Karpas-422 (cell line): ENCODE results near the gene ARMS2. TPM values are rescaled to one million over a fixed set of nuclear protein-coding genes. Genes with fewer than 3 reads are reported as not detected.

ENCODE experiments used
- DNase-seq: peaks from one replicate; pipeline ENCODE4 v3.0.0-alpha.2; 2015
- H2AFZ ChIP-seq: fragments of 200-600 bp; sonication (generic); 2 replicates; pipeline ENCODE4 v1.6.1; 2014; ENCODE audit warnings: antibody characterized with exemption, low read length, mixed read lengths
- H3K27ac ChIP-seq: fragments of 200-600 bp; sonication (generic); 2 replicates; pipeline ENCODE4 v1.5.1; 2014; ENCODE audit warnings: mild to moderate bottlenecking, low read length, moderate library complexity
- H3K27me3 ChIP-seq: fragments of 200-600 bp; sonication (generic); 2 replicates; pipeline ENCODE4 v1.6.1; 2014; ENCODE audit warnings: low read length, mixed read lengths
- H3K36me3 ChIP-seq: fragments of 200-600 bp; sonication (generic); 2 replicates; pipeline ENCODE4 v1.6.1; 2014; ENCODE audit warnings: low read length, mixed read lengths; ENCODE audit not compliant: insufficient read depth
- H3K4me1 ChIP-seq: fragments of 200-600 bp; sonication (generic); 2 replicates; pipeline ENCODE4 v1.6.1; 2014; ENCODE audit warnings: mild to moderate bottlenecking, low read length, mixed read lengths
- H3K4me2 ChIP-seq: fragments of 200-600 bp; sonication (generic); 2 replicates; pipeline ENCODE4 v1.6.1; 2014; ENCODE audit warnings: low read length, low read depth, mild to moderate bottlenecking; ENCODE audit not compliant: poor library complexity, severe bottlenecking
- H3K4me3 ChIP-seq: fragments of 200-600 bp; sonication (generic); 2 replicates; pipeline ENCODE4 v1.5.1; 2014; ENCODE audit warnings: mild to moderate bottlenecking, antibody characterized with exemption, low read length, mixed read lengths
- H3K79me2 ChIP-seq: fragments of 200-600 bp; sonication (generic); 2 replicates; pipeline ENCODE4 v1.6.1; 2014; ENCODE audit warnings: mild to moderate bottlenecking, low read length, mixed read lengths
- H3K9ac ChIP-seq: fragments of 200-600 bp; sonication (generic); 2 replicates; pipeline ENCODE4 v1.6.0; 2014; ENCODE audit warnings: low read length
- H3K9me2 ChIP-seq: fragments of 200-600 bp; sonication (generic), shearing (Covaris generic); replicated peaks from 2 replicates; pipeline ENCODE4 v1.6.0; 2014; ENCODE audit warnings: mild to moderate bottlenecking, low read length, moderate library complexity; ENCODE audit not compliant: insufficient read depth
- H3K9me3 ChIP-seq: fragments of 300-700, 200-600 bp; sonication (generic); 2 replicates; pipeline ENCODE4 v1.6.1; 2014; ENCODE audit warnings: low read length, mixed read lengths
- H4K20me1 ChIP-seq: fragments of 200-600 bp; sonication (generic); 2 replicates; pipeline ENCODE4 v1.6.1; 2014; ENCODE audit warnings: mild to moderate bottlenecking, antibody characterized with exemption, low read length, low read depth; ENCODE audit not compliant: insufficient read depth
- total RNA-seq: library from RNA; depleted of rRNA; stranded (reverse); fragments of >200 nt; shearing (Covaris generic); gene quantifications from 2 replicates; pipeline ENCODE4 v1.2.3, GENCODE V29; 2014; ENCODE audit warnings: low replicate concordance

The ARMS2 gene
- total RNA-seq, 1 experiment from 2014 or later = not detected

DNA sequence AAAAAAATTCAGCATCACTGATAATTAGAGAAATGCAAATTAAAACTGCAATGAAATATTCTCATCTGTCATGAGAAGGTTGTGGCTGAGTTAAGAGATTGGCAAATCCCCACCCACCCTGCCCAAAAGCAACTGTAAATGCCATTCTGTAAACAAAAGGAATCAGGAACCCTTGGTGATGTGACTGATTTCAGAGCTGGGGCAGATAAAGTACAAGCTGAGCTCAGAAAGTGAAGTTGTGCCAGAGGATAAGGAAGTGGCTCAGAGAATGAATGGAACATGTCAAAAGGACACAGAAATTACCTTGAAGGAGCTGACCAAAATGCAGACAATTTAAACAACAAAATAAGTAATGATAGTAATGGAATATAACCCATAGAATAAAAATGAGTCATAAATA lies 32.7 kb upstream of the ARMS2 start:
- Histone ChIP-seq H3K27ac (no peak overlapping the region), H2AFZ (no peak overlapping the region)

DNA sequence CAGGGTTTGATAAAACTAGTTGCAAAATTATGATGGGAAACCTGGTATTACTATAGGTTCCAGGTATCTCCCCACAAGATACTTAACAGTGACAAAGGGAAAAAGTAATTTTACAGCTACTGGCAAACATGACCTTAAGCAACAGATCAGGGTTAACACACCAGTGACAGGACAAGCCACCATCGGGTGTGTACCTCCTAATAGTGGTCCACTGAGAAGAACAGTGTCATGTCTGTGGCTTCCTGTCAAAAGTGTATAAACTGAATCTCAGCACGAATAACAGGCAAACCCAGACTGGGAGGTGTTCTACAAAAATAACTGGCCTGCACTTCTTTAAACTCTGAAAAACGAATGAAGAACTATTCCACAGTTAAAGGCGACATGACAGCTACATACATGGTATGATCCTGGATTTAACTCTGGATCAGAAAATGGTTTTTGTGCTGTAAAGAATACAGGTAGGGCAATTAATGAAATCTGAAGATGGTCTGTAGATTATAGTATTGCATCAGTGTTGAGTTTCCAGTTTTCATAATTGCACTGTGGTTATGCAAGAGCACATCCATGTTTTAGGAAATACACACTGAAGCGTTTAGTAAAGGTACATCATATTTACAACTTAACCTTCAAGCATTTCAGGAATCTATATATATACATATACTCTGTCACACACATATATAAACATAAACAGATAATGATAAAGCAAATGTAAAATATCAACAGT lies 32.0 kb upstream of the ARMS2 start:
- Histone ChIP-seq H2AFZ (no peak overlapping the region), H3K36me3 (no peaks in the 10 kb centered on the region), H3K27me3 (no peaks in the 10 kb centered on the region), H3K4me2 (no peak overlapping the region), H3K4me3 (no peak overlapping the region), H3K27ac (no peak overlapping the region), H3K9me2 (no peaks in the 10 kb centered on the region), H3K9me3 (no peaks in the 10 kb centered on the region), H4K20me1 (no peaks in the 10 kb centered on the region), H3K79me2 (no peaks in the 10 kb centered on the region), H3K9ac (no peak overlapping the region), H3K4me1 (no peaks in the 10 kb centered on the region)
- DNase-seq = no peak

More for the DNA sequence above, 32.7 kb upstream of the ARMS2 start:
- Histone ChIP-seq H3K79me2 (no peaks in the 10 kb centered on the region), H3K36me3 (no peaks in the 10 kb centered on the region), H3K9me3 (no peaks in the 10 kb centered on the region), H3K4me1 (no peaks in the 10 kb centered on the region), H4K20me1 (no peaks in the 10 kb centered on the region), H3K9me2 (no peaks in the 10 kb centered on the region), H3K27me3 (no peaks in the 10 kb centered on the region), H3K4me2 (no peak overlapping the region), H3K9ac (no peak overlapping the region), H3K4me3 (no peak overlapping the region)
- no peak for DNase-seq

DNA sequence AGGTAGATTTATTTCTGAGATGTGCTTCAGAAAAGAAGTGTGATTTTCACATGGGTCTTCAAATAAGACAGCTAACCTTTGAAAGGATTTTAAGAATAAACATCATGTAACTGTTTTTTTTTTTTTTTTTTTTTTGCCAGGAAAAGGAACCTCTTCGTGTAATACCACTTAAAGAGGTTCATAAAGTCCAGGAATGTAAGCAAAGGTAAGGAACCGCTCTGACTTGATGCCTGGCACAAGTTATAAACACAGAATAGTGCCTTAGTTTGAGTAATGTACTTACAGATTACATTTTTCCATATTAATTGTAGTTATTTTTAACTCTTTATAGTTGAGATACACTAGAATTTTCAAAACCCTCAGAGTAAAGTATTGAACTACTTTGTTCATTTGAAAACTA lies 30.4 kb upstream of the ARMS2 start:
- H3K4me2 ChIP-seq = no peak overlapping the region
- H3K4me1 ChIP-seq = no peaks in the 10 kb centered on the region
- H3K36me3 ChIP-seq = no peaks in the 10 kb centered on the region
- H3K9ac ChIP-seq = no peak overlapping the region
- no peaks in the 10 kb centered on the region for H3K27me3 ChIP-seq
- H3K9me2 ChIP-seq = no peaks in the 10 kb centered on the region
- no peak overlapping the region for H2AFZ ChIP-seq
- no peaks in the 10 kb centered on the region for H4K20me1 ChIP-seq
- no peaks in the 10 kb centered on the region for H3K79me2 ChIP-seq
- no peak overlapping the region for H3K27ac ChIP-seq
- no peak for DNase-seq
- H3K4me3 ChIP-seq = no peak overlapping the region
- no peaks in the 10 kb centered on the region for H3K9me3 ChIP-seq

DNA sequence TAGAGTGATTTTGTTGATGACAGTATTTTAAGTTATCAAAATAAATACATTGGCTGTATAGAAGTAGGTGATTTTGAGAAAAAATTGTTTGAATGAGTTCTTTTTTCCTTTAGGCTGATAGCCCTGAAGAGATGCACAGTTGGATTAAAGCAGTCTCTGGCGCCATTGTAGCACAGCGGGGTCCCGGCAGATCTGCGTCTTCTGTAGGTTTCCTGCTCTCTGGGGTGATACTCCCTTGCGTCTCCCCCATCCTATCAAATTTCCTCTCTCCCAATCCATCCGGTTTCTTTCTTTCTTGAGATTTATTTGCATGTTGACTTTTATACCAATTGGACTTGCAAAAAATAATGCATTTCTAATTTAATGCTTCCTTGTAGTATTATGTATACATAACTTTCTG lies 27.6 kb upstream of the ARMS2 start:
- Histone ChIP-seq H3K27ac (no peak overlapping the region), H3K4me3 (no peak overlapping the region), H3K9ac (no peak overlapping the region), H3K9me3 (no peaks in the 10 kb centered on the region), H3K27me3 (no peaks in the 10 kb centered on the region), H3K9me2 (no peaks in the 10 kb centered on the region), H3K36me3 (no peaks in the 10 kb centered on the region), H3K79me2 (no peaks in the 10 kb centered on the region), H3K4me2 (no peak overlapping the region), H3K4me1 (no peaks in the 10 kb centered on the region), H4K20me1 (no peaks in the 10 kb centered on the region), H2AFZ (no peak overlapping the region)
- no peak for DNase-seq

- no peaks in the 10 kb centered on the region for H3K27me3 ChIP-seq
- DNase-seq = no peak
- no peak overlapping the region for H3K4me3 ChIP-seq
- H3K79me2 ChIP-seq = no peaks in the 10 kb centered on the region
- no peaks in the 10 kb centered on the region for H3K9me2 ChIP-seq
- H3K9me3 ChIP-seq = no peaks in the 10 kb centered on the region
- no peak overlapping the region for H3K27ac ChIP-seq
- no peaks in the 10 kb centered on the region for H3K4me1 ChIP-seq
- H4K20me1 ChIP-seq = no peaks in the 10 kb centered on the region
- H3K4me2 ChIP-seq = no peak overlapping the region
- H3K9ac ChIP-seq = no peak overlapping the region
- H2AFZ ChIP-seq = no peak overlapping the region
- H3K36me3 ChIP-seq = no peaks in the 10 kb centered on the region
Measured at GRCh38 chr10:122427280-122427679, 27.2 kb upstream of the ARMS2 start.

DNA sequence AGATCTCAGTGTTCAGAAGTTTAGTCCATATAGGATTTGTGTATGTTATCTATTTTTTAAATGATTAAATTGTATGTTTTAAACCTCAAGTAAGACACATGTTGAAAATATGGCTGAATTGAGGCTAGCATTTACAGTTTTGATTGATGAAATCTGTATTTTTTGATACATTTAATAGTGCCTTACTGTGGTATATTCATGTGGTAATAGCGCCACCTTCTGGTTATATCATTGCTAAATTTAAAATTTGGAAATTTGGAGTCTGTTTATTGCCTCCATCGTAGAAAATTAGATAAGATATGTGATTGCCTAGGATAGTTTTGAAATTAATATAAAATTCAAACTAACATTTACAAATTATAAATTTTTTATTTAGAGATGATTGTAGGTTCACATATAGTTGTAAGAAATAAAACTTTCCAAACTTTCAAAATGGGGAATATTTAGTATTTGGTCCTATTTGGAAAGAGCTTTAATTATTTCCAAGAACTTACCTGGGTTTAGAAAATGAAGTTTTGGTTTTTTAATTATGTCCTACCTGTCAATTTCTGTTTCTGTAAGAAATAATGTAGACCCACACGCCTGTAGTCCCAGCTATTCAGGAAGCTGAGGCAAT lies 19.1 kb upstream of the ARMS2 start:
- no peak overlapping the region for H3K27ac ChIP-seq
- no peaks in the 10 kb centered on the region for H3K4me1 ChIP-seq
- peak; percentile 84 for DNase-seq
- no peak overlapping the region for H3K4me2 ChIP-seq
- no peaks in the 10 kb centered on the region for H3K79me2 ChIP-seq
- no peaks in the 10 kb centered on the region for H3K9me2 ChIP-seq
- no peaks in the 10 kb centered on the region for H3K36me3 ChIP-seq
- H3K27me3 ChIP-seq = no peaks in the 10 kb centered on the region; the same call in 1 of the 2 replicates
- no peak overlapping the region for H2AFZ ChIP-seq
- no peaks in the 10 kb centered on the region for H4K20me1 ChIP-seq
- H3K9me3 ChIP-seq = no peaks in the 10 kb centered on the region
- no peak overlapping the region for H3K9ac ChIP-seq
- H3K4me3 ChIP-seq = no peak overlapping the region

DNA sequence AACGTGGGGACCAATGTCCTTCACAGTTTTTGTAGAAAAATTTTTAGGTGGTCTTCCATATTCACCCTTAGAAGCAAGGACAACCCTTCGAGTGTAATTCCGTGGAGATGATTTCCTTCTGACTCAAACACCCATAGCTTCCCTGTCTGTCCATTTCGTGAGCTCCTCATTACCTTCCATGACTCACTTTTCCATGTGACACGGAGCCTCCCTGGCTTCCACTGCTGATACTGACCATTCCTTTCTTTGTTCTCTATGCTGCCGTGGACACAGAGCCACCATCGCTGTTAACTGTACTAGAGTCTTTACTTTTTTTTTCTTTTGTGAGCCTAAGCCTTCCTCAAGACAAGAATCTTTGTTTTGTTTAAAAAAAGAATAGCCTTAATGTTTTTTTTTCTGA lies 12.5 kb upstream of the ARMS2 start:
- H3K9me3 ChIP-seq = no peaks in the 10 kb centered on the region
- no peaks in the 10 kb centered on the region for H3K9me2 ChIP-seq
- H3K4me3 ChIP-seq = no peak overlapping the region
- H2AFZ ChIP-seq = no peak overlapping the region
- no peaks in the 10 kb centered on the region; the same call in 1 of the 2 replicates for H3K27me3 ChIP-seq
- H3K27ac ChIP-seq = no peak overlapping the region
- H3K36me3 ChIP-seq = no peaks in the 10 kb centered on the region
- H3K9ac ChIP-seq = no peak overlapping the region
- no peaks in the 10 kb centered on the region for H4K20me1 ChIP-seq
- no peak for DNase-seq
- no peaks in the 10 kb centered on the region for H3K4me1 ChIP-seq
- no peaks in the 10 kb centered on the region for H3K79me2 ChIP-seq
- no peak overlapping the region for H3K4me2 ChIP-seq

GRCh38 chr10:122445469-122445868 lies 9.0 kb upstream of the ARMS2 start:
- H3K9ac ChIP-seq = no peak overlapping the region
- H3K4me3 ChIP-seq = no peak overlapping the region
- no peak overlapping the region for H3K27ac ChIP-seq
- no peaks in the 10 kb centered on the region for H3K9me2 ChIP-seq
- DNase-seq = no peak
- H4K20me1 ChIP-seq = no peaks in the 10 kb centered on the region
- no peaks in the 10 kb centered on the region for H3K9me3 ChIP-seq
- no peaks in the 10 kb centered on the region for H3K27me3 ChIP-seq
- no peaks in the 10 kb centered on the region for H3K36me3 ChIP-seq
- no peaks in the 10 kb centered on the region for H3K4me1 ChIP-seq
- H3K4me2 ChIP-seq = no peak overlapping the region
- H3K79me2 ChIP-seq = no peaks in the 10 kb centered on the region
- no peak overlapping the region for H2AFZ ChIP-seq
